Uterus (tissue), 2 donors: ENCODE results near the gene TAS2R39.

Experiments used
- CTCF ChIP-seq, 4 experiments: fragments of 200-600 bp in 2 of 4; fragments of 450-650 bp in 2 of 4; sonication (generic) in 2 of 4; IDR thresholded peaks; one replicate each; pipeline ENCODE4 v1.5.1; 2016 to 2019; ENCODE audit warnings: antibody characterized with exemption in 4 of 4, mild to moderate bottlenecking in 2 of 4, moderate library complexity in 1 of 4
- POLR2A ChIP-seq, 2 donors: fragments of 450-650 bp; IDR thresholded peaks; one replicate each; pipeline ENCODE4 v1.6.1; 2016; ENCODE audit warnings: antibody characterized with exemption in 2 of 2, mild to moderate bottlenecking in 1 of 2, moderate library complexity in 1 of 2

- TF ChIP-seq CTCF (IDR thresholded peaks at IDR 0.05) (no peak), POLR2A (IDR thresholded peaks at IDR 0.05) (no peak)
Observed at GRCh38 chr7:143147070-143147469, 36.1 kb upstream of the TAS2R39 start.
